ENCODE data around the gene C12orf57.
A peak's percentile ranks its signal among the peaks of the same experiment; 100 is the strongest.

C12orf57 gene

GRCh38 chr12:6953442-6954315, 9.9 kb downstream of the C12orf57 start:
- DNase-seq (ENCODE audit: low read depth in 2 of 2) = peak in 1 of 2 donors; percentile 67

DNA sequence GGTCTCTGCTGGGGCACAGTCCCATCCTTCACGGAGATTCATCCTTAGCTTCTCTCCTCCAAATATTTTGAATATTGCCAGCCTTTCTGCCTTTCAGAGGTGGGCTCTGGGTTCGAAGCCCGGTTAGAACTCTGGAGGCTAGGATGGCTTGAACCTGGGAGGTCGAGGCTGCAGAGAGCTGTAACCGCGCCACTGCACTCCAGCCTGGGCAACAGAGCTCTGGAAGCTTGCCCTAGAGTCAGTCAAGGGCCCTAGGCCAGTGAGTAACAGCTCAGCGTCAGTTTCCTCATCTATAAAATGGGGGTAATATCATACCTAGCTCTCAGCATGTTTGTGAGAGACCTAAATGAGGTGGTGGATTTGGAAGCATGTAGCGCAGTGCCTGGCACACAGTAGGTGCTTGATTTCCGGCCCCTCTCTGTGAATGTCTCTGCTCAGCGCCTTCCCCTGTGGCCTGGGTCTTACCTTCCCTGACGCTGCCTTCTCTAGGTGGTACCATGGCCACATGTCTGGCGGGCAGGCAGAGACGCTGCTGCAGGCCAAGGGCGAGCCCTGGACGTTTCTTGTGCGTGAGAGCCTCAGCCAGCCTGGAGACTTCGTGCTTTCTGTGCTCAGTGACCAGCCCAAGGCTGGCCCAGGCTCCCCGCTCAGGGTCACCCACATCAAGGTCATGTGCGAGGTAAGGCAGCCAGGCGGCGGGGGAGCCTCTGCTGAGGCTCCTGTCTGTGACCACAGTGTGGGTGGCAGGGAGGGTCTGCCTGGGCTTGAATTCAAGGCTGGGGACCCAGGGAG, 10.7 kb downstream of the C12orf57 start:
- DNase-seq (ENCODE audit: low read depth in 2 of 2) = no peak

- no peak for DNase-seq (ENCODE audit: low read depth in 2 of 2)
Observed at GRCh38 chr12:6955108-6956020, 11.5 kb downstream of the C12orf57 start.

GRCh38 chr12:6956021-6956727, 12.4 kb downstream of the C12orf57 start:
- no peak for DNase-seq (ENCODE audit: low read depth in 2 of 2)

DNA sequence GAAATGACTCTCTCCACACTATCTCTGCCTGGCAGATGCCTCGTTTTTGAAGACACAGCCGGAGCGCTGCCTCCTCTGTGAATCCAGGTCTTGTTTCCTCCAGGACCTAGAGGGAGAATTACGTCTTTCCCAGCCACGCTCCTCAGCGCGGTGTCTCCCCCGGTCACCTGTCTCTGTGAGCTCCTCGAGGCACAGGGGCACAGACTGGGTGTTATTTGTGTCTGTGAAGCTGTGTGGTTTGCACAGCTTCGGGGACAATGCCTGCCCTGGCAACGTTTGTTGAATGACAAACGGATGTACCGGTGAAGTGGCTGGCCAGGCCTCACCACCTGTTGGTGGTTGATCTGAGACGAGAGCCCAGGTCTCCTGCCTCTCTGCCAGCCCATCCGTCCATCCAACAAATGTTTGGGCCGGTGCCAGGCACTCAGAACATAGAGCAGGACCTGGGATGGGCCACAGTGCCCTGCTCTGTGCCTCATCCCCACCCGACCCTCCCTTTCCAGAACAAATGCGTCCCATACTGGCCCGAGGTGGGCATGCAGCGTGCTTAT, 13.4 kb downstream of the C12orf57 start:
- no peak for DNase-seq (ENCODE audit: low read depth in 2 of 2)

DNA sequence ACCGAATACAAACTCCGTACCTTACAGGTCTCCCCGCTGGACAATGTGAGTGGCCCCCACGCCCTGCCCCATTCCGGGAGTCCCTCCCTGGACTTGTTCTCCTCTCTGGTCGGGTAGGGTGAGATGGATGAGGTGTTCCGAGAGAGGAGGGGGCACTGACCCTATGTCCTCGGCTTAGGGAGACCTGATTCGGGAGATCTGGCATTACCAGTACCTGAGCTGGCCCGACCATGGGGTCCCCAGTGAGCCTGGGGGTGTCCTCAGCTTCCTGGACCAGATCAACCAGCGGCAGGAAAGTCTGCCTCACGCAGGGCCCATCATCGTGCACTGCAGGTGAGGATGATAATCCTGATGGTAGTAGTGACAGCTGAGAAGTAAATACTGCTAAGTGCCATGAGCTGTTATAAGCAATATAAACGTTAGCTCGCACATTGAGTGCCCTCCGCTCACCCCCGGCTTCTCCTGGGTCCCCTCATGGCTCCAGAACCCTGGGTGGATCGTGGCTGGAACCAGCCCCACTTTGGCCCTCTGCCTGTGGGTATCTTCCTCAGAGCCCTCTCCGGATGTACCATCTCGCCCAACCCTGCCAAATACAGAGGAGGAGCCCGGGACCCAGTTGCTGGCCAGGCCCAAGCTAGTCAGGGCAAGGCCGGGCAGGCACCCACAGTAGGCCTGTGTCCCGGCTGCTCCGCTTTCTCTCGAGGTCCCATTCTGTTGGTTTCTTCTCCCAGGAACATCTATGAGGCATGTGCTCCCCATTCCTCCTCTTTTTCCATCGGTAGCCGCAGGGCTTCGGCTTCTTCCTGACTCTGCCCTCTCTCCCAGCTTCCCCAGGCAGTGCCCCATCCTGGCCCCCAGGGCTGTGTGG, 14.2 kb downstream of the C12orf57 start:
- DNase-seq (ENCODE audit: low read depth in 2 of 2) = no peak

DNA sequence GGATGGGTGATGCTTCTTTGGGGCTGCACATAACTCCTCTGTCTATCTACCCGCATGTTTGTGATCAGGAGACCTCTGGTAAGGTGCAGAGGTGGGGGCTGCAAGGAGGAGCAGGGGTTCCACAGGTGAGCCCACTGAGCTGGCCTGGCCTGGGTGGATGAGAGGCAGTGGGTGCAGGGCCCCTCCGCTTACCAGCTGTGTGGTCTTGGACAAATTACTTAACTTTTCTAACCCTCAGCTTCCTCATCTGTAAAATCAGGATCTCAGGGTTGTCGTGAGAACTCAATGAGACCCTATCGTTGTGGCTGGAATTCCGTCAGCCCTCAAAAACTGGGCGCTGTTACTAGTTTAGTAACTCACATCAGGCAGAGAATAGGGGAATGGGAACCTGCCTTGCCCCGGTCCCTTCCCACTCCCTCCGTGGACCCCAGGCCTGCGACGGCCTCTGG, 14.8 kb downstream of the C12orf57 start:
- DNase-seq (ENCODE audit: low read depth in 2 of 2) = no peak

DNA sequence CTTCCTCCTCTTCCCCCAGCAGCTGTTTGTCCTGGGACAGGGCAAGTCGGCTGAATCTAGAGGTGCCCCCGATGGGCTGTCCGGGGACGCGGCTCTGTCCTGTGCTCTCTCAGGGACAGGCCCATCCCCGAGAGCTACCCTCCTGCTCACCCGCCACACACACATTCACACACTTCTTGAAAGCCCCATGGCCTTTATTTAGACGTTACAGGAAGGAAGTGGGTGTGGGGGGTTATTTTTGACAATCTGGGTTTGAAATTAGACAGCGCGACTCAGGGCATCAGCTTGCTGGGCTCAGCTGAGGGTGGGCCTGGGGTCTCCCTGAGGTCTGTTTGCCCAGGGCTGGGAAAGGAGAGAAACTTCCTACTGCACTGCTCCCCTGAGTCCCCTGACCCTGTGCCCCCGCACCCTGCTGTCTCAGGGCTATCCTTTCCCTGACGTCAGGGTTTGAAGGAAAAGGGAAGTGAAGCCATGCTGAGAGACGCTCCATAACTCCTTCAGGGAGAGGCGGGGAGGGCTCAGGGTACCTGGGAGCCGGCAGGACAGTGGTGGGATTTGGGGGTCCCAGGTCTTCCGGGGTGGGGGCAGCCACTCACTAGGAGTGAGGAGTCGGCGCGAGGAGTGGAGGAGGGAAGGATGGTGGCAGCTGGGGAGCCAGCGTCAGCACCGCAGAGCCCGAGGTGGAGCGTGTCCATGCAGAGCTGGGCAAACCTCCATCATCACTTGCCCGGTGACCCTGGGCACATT, 15.4 kb downstream of the C12orf57 start:
- DNase-seq (ENCODE audit: low read depth in 2 of 2) = peak in 1 of 2 donors; percentile 62

DNA sequence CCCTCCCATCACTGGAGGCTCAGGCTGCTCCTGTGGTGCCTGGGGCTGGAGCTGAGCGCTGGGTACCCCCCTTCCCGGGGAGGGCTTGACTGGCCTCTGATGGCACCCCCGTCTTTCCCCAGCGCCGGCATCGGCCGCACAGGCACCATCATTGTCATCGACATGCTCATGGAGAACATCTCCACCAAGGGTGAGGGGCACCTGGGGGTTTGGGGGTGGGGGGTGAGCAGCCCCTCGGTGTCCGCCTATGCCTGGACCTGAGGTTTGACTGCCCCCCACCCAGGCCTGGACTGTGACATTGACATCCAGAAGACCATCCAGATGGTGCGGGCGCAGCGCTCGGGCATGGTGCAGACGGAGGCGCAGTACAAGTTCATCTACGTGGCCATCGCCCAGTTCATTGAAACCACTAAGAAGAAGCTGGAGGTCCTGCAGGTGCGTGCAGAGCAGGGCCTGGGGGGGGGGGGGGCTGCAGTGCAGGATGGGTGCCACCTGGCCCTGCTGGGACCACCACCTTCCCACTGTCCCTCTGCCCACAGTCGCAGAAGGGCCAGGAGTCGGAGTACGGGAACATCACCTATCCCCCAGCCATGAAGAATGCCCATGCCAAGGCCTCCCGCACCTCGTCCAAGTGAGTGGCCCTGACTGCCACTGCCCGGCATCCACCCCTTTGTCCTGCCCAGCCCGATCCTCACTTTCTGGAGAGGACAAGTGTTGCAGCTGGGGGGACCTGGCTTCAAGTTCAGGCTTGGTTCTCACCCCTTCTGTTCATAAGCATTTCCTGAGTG, 16.2 kb downstream of the C12orf57 start:
- no peak for DNase-seq (ENCODE audit: low read depth in 2 of 2)

DNA sequence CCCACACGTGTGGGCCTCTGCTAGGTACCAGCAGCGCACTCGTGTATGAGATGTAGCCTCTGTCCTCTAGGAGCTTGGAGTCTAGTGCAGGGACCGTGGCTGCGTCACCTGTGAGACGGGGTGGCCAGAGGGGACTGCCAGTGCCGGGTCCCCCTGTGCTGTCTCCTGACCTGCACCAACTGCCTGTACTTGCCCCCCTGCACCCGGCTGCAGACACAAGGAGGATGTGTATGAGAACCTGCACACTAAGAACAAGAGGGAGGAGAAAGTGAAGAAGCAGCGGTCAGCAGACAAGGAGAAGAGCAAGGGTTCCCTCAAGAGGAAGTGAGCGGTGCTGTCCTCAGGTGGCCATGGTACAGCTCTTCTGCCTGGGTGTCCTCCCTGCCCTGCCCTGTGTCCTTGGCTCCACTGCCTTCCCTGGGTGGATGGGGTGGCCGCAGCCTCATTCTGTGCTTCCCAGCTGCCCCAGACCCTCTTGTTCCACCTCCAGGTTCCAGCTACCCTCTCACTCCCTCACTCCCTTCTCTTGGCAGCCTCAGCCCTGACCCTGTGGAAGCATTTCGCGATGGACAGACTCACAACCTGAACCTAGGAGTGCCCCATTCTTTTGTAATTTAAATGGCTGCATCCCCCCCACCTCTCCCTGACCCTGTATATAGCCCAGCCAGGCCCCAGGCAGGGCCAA, 16.9 kb downstream of the C12orf57 start:
- DNase-seq (ENCODE audit: low read depth in 2 of 2) = no peak

- peak; percentile 90 to 93 for DNase-seq (ENCODE audit: low read depth in 2 of 2)
Observed at GRCh38 chr12:6961278-6961694, 17.5 kb downstream of the C12orf57 start.

- DNase-seq (ENCODE audit: low read depth in 2 of 2) = no peak
Observed at GRCh38 chr12:6961695-6962284, 18.0 kb downstream of the C12orf57 start.

- no peak for DNase-seq (ENCODE audit: low read depth in 2 of 2)
Observed at GRCh38 chr12:6962285-6963015, 18.6 kb downstream of the C12orf57 start.

- DNase-seq (ENCODE audit: low read depth in 2 of 2) = no peak
Observed at GRCh38 chr12:6963016-6963731, 19.4 kb downstream of the C12orf57 start.

DNA sequence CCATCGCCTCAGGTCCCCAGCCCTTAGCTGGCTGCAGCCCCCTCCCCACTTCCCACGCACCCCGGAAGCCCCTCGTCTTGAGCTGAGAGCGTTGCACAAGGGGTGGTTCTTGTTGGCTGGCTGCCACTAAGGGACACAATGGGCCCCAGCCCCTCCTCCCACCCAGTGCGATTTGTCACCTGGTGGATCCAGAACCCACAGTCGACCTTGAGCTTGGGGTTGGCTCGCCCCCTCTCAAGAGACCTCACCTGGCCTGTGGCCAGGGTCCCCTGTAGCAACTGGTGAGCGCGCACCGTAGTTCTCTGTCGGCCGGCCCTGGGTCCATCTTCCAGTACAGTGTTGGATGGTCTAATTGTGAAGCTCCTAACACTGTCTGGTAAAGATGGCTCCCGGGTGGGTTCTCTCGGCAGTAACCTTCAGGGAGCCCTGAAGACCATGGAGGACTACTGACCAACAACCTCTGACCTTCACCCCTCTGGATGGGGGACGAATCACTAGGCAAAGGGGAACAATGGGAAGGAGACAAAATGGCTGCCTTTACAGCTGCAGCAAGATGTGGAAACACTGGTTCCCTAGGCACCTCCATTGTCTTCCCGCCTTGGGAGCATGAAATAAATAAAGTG, 20.1 kb downstream of the C12orf57 start:
- no peak for DNase-seq (ENCODE audit: low read depth in 2 of 2)
